Measurements from ENCODE around the gene TCERG1L.

DNA sequence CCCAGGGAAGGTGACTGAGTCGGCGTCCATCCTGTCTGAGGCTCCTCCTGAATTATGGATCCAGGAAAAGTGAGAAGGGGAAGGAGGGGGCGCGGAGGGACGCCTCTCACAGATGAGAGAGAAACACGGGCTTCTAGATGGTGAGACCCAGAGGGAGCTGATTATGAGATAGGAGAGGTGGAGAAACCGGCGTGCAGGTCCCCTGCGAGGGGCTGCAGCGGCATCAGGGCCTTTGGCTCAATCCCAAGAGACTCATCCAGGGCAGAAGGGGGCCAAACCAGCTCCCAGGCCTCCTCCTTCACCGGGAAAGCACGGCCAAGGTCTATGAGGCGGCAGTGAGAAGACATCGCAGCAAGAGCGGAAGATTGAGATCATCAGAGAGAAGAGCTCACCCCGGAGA lies 70.8 kb downstream of the TCERG1L start:
- TF ChIP-seq POLR2A (IDR thresholded peaks at IDR 0.05): no peak
- TF ChIP-seq, protein P1, sequence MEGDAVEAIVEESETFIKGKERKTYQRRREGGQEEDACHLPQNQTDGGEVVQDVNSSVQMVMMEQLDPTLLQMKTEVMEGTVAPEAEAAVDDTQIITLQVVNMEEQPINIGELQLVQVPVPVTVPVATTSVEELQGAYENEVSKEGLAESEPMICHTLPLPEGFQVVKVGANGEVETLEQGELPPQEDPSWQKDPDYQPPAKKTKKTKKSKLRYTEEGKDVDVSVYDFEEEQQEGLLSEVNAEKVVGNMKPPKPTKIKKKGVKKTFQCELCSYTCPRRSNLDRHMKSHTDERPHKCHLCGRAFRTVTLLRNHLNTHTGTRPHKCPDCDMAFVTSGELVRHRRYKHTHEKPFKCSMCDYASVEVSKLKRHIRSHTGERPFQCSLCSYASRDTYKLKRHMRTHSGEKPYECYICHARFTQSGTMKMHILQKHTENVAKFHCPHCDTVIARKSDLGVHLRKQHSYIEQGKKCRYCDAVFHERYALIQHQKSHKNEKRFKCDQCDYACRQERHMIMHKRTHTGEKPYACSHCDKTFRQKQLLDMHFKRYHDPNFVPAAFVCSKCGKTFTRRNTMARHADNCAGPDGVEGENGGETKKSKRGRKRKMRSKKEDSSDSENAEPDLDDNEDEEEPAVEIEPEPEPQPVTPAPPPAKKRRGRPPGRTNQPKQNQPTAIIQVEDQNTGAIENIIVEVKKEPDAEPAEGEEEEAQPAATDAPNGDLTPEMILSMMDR (IDR thresholded peaks at IDR 0.05): no peak
- TF ChIP-seq EP300 (IDR thresholded peaks at IDR 0.05): no peak

Measured in tibial nerve (tissue), 4 donors.